D721Med (cell line): Measurements from ENCODE around the gene TNK2.

Experiments used
- DNase-seq: peaks from one replicate; pipeline ENCODE4 v3.0.0; 2011; ENCODE audit warnings: low spot score; ENCODE audit not compliant: insufficient read length
- FAIRE-seq: peaks from 2 replicates; lab custom pipeline; 2011; peaks lifted over from hg19 to GRCh38; lab: Jason Lieb, UNC
- CTCF ChIP-seq: IDR thresholded peaks from 2 replicates; pipeline ENCODE4 v1.5.1; 2012; ENCODE audit warnings: mild to moderate bottlenecking, control low read depth; ENCODE audit not compliant: insufficient read depth; ENCODE audit errors: missing control alignments

TNK2 gene

GRCh38 chr3:195889870-195890295 lies 18.5 kb downstream of the TNK2 start:
- no peak for TF ChIP-seq CTCF
- FAIRE-seq: no peak
- DNase-seq: no peak

- no peak for TF ChIP-seq CTCF
- FAIRE-seq (no peak), DNase-seq (no peak)
Observed at GRCh38 chr3:195888981-195889869, 19.1 kb downstream of the TNK2 start.

- no peak for TF ChIP-seq CTCF
- no peak for DNase-seq
- FAIRE-seq: no peak
Observed at GRCh38 chr3:195888311-195888761, 20.0 kb downstream of the TNK2 start.

GRCh38 chr3:195887670-195888069 lies 20.7 kb downstream of the TNK2 start:
- DNase-seq (no peak), FAIRE-seq (no peak)
- TF ChIP-seq CTCF: no peak

- FAIRE-seq (no peak), DNase-seq (no peak)
- TF ChIP-seq CTCF: no peak
Observed at GRCh38 chr3:195886181-195887141, 21.9 kb downstream of the TNK2 start.

GRCh38 chr3:195885036-195885891 lies 23.1 kb downstream of the TNK2 start:
- FAIRE-seq (no peak), DNase-seq (no peak)
- TF ChIP-seq CTCF: no peak
